GM12878 (cell line): Measurements from ENCODE around the gene BORCS5. TPM values are rescaled to one million over a fixed set of nuclear protein-coding genes. Genes with fewer than 3 reads are reported as not detected.

Experiments
- ATAC-seq: fragments of 200-7000 bp; cut with Tn5 transposase; 3 replicates; pipeline ENCODE4 v1.9.1; 2020; ENCODE audit warnings: mild to moderate bottlenecking, moderate library complexity
- BruUV-seq: library from RNA; stranded (reverse); fragments of 400-500 nt; replicated peaks from 2 replicates; lab custom pipeline; 2021; lab: Mats Ljungman, UMichigan
- CTCF ChIA-PET: fragments of 300-600 bp; sonication (Branson Sonifier 250); formaldehyde crosslinking; extraction: SDS; loops from one replicate; lab custom pipeline; 2021; ENCODE audit warnings: inconsistent platforms; lab: Yijun Ruan, JAX
- POLR2A ChIA-PET: fragments of 350-600 bp; formaldehyde crosslinking; extraction: SDS; loops from one replicate; lab custom pipeline; 2021; ENCODE audit warnings: inconsistent platforms; lab: Charles Lee
- RAD21 ChIA-PET: fragments of 300-600 bp; sonication (Branson Sonifier 250); formaldehyde crosslinking; loops from one replicate; lab custom pipeline; 2023; ENCODE audit warnings: antibody characterized with exemption; ENCODE audit not compliant: unreplicated experiment; lab: Charles Lee
- SMC1A ChIA-PET: fragments of 300-600 bp; sonication (Branson Sonifier 250); formaldehyde crosslinking; loops from one replicate; lab custom pipeline; 2023; ENCODE audit not compliant: unreplicated experiment, uncharacterized antibody; lab: Charles Lee
- DNase-seq: peaks from one replicate; pipeline ENCODE4 v3.0.0-alpha.2; 2011; ENCODE audit warnings: low read depth, low spot score
- FAIRE-seq: peaks from 3 replicates; lab custom pipeline; 2011; peaks lifted over from hg19 to GRCh38; lab: Jason Lieb, UNC
- H2AFZ ChIP-seq: 2 replicates; pipeline ENCODE4 v1.6.0; 2011; ENCODE audit warnings: low read depth, low read length, control low read depth; ENCODE audit not compliant: control insufficient read depth
- H3K27ac ChIP-seq: 2 replicates; pipeline ENCODE4 v1.5.1; 2011; ENCODE audit warnings: control low read depth; ENCODE audit not compliant: control insufficient read depth, insufficient read depth
- H3K27me3 ChIP-seq, 2 experiments: replicated peaks in 1 of 2; 2 replicates each; pipeline versions ENCODE4 v1.6.0 to v1.6.1; 2011; ENCODE audit warnings: low read length in 1 of 2; ENCODE audit not compliant: control insufficient read depth in 2 of 2, insufficient read depth in 2 of 2
- H3K36me3 ChIP-seq, 2 experiments: 2 replicates each; pipeline ENCODE4 v1.5.1; 2011; ENCODE audit warnings: low read length in 1 of 2; ENCODE audit not compliant: control insufficient read depth in 2 of 2, insufficient read depth in 2 of 2
- H3K4me1 ChIP-seq: 2 replicates; pipeline ENCODE4 v1.6.1; 2011; ENCODE audit warnings: mild to moderate bottlenecking, low read length, moderate library complexity, mixed read lengths; ENCODE audit not compliant: control insufficient read depth, insufficient read depth
- H3K4me2 ChIP-seq: 2 replicates; pipeline ENCODE4 v1.6.0; 2011; ENCODE audit warnings: control low read depth; ENCODE audit not compliant: control insufficient read depth, insufficient read depth
- H3K4me3 ChIP-seq: fragments of 200-600 bp; sonication (generic); 2 replicates; pipeline ENCODE4 v1.5.1; 2016
- H3K79me2 ChIP-seq: 2 replicates; pipeline ENCODE4 v1.6.0; 2011; ENCODE audit warnings: low read length; ENCODE audit not compliant: control insufficient read depth, insufficient read depth
- H3K9ac ChIP-seq: 2 replicates; pipeline ENCODE4 v1.8.0; 2011; ENCODE audit warnings: low read length, control low read depth, mixed read lengths; ENCODE audit not compliant: control insufficient read depth, insufficient read depth
- H3K9me3 ChIP-seq: replicated peaks from 3 replicates; pipeline ENCODE4 v1.5.1; 2011; ENCODE audit warnings: mild to moderate bottlenecking, low read length; ENCODE audit not compliant: control insufficient read depth, insufficient read depth
- H4K20me1 ChIP-seq: 2 replicates; pipeline ENCODE4 v1.6.0; 2011; ENCODE audit not compliant: control insufficient read depth, insufficient read depth
- BRCA1 ChIP-seq: IDR thresholded peaks from 2 replicates; pipeline ENCODE4 v1.6.1; 2011; ENCODE audit warnings: low read depth, low read length, improper control_type of control experiment
- DPF2 ChIP-seq: fragments of 450-650 bp; IDR thresholded peaks from 2 replicates; pipeline ENCODE4 v1.6.1; 2017; ENCODE audit warnings: mild to moderate bottlenecking
- EED ChIP-seq: sonication (generic); IDR thresholded peaks from 2 replicates; pipeline ENCODE4 v1.6.1; 2016; ENCODE audit warnings: antibody characterized with exemption, low read depth
- HDAC2 ChIP-seq: fragments of 200-600 bp; sonication (generic); IDR thresholded peaks from 2 replicates; pipeline ENCODE4 v1.6.1; 2017
- HDAC6 ChIP-seq: fragments of 200-600 bp; sonication (generic); IDR thresholded peaks from one replicate; pipeline ENCODE4 v1.8.0; 2017; ENCODE audit warnings: antibody characterized with exemption; ENCODE audit not compliant: unreplicated experiment
- HSF1 ChIP-seq: fragments of 150-350 bp; IDR thresholded peaks from 2 replicates; pipeline ENCODE4 v1.6.1; 2014; ENCODE audit warnings: mild to moderate bottlenecking, low read depth, low read length
- ZNF384 ChIP-seq: IDR thresholded peaks from 2 replicates; pipeline ENCODE4 v1.6.1; 2012; ENCODE audit warnings: low read depth, mild to moderate bottlenecking, low read length, improper control_type of control experiment, borderline replicate concordance
- WGBS: methylation state at CpG from one replicate; pipeline ENCODE4 v1.1.6; 2016; ENCODE audit warnings: low lambda C conversion rate; ENCODE audit not compliant: insufficient replicate concordance, insufficient coverage; ENCODE audit errors: missing lambda C conversion rate; 5-methylcytosine and 5-hydroxymethylcytosine counted together
- in situ Hi-C: fragments of 300-500 bp; cut with MboI; formaldehyde crosslinking; loops from 9 replicates; pipeline ENCODE4 v1.14.3; 2018; ENCODE audit warnings: mixed read lengths
- intact Hi-C: fragments of 100-400 bp; cut with micrococcal nuclease; formaldehyde crosslinking; loops from one replicate; pipeline ENCODE4 v1.14.2; 2022; ENCODE audit not compliant: unreplicated experiment
- polyA plus RNA-seq, 11 experiments: library from polyadenylated mRNA; depleted of rRNA in 4 of 11; unstranded in 6 of 11; stranded (reverse) in 5 of 11; fragments of >200 nt; fragmentation: Nextera tagmentation in 4 of 11; fragmentation: Illumina TruSeq in 1 of 11; extraction: Ambion mirVana in 4 of 11; extraction: Trizol in 1 of 11; gene quantifications; 1 replicate in 1 of 11; 2 replicates in 10 of 11; pipeline versions ENCODE4 v1.2.1 to v1.2.3, GENCODE V29; 2011 to 2016; ENCODE audit warnings: inconsistent platforms in 2 of 11, missing spikeins in 2 of 11, low read depth in 1 of 11
- total RNA-seq, 4 experiments: library from RNA; depleted of rRNA in 3 of 4; stranded (reverse); fragments of >200 nt in 3 of 4; fragmentation: Illumina TruSeq in 1 of 4; extraction: Trizol in 1 of 4; gene quantifications; 2 replicates each; pipeline versions ENCODE4 v1.2.1 to v1.2.3, GENCODE V29; 2013 to 2021

BORCS5 gene
- total and polyA plus RNA-seq, 10 of the 15 experiments (the other 5 are each of a cell fraction or from before 2014, with no cell fraction given) = 1.4 to 39.7 (median 16.1) TPM

GRCh38 chr12:12323118-12323517 is 33.8 kb upstream of the BORCS5 start (continued):
- TF ChIP-seq BRCA1 = no peak

DNA sequence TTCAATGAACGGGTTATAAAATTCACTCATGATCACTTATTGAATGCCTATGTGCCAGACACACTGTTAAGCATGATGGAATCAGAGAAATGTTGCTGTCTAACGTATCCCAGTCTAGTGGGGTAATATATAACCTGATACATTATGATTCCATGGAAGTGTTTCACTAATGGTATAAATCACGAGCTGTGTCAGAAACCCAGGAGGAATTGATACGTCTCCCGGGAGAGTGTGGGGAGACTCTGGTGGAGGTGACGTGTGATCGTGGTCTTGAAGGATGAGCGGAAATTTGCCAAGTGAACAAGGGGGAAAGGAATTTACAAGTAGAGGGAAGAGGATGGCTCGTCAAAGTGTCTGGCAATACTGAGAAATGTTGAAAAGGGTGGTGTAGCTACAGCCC is 33.3 kb upstream of the BORCS5 start:
- no peak for DNase-seq

GRCh38 chr12:12326262-12326661 is 30.6 kb upstream of the BORCS5 start:
- ChIA-PET CTCF (interaction anchor here (0.6 to 14.9 kb wide), 11 partner anchors 9 to 289 kb away, joined by 3 to 214 read pairs (median 11); partner anchors contain the start of gene BCL2L14), SMC1A (interaction anchor here (0.7 to 8.7 kb wide), 5 partner anchors 14 to 1098 kb away, joined by 3 to 112 read pairs (median 3); no protein-coding TSS in a partner anchor), RAD21 (interaction anchor here (1.1 to 5.6 kb wide), 2 partner anchors 243 to 745 kb away, joined by 5 to 58 read pairs; no protein-coding TSS in a partner anchor), POLR2A (no interaction called here)
- BruUV-seq = no TSS peak
- Histone ChIP-seq H3K27ac (no peak overlapping the region), H3K4me3 (no peak overlapping the region), H3K36me3 (no peaks in the 10 kb centered on the region), H3K27me3 (no peaks in the 10 kb centered on the region), H3K4me1 (no peaks in the 10 kb centered on the region), H3K9me3 (no peaks in the 10 kb centered on the region), H3K4me2 (no peak overlapping the region), H4K20me1 (no peaks in the 10 kb centered on the region), H3K9ac (no peak overlapping the region), H3K79me2 (no peaks in the 10 kb centered on the region), H2AFZ (no peak overlapping the region)
- ATAC-seq = no peak
- in situ Hi-C loops = loop anchor here (10.0 kb wide), 1 partner anchor 741 kb away; no protein-coding TSS in a partner anchor
- WGBS = 95% methylated on average over 1 of the region's 3 CpGs
- no peak for FAIRE-seq
- TF ChIP-seq HDAC2 (no peak), HDAC6 (no peak), ZNF384 (no peak), HSF1 (no peak)
- intact Hi-C loops = loop anchor here (2.0 to 10.0 kb wide), 4 partner anchors 104 to 289 kb away; no protein-coding TSS in a partner anchor
- no peak for DNase-seq

More for the DNA sequence above, 33.3 kb upstream of the BORCS5 start:
- no peak overlapping the region for H2AFZ ChIP-seq
- RAD21 ChIA-PET = no interaction called here
- H3K9me3 ChIP-seq = no peaks in the 10 kb centered on the region
- H3K9ac ChIP-seq = no peak overlapping the region
- in situ Hi-C loops (loop anchor here (10.0 kb wide), 1 partner anchor 739 kb away; no protein-coding TSS in a partner anchor), intact Hi-C loops (loop anchor here (10.0 kb wide), 1 partner anchor 149 kb away; no protein-coding TSS in a partner anchor)
- no peaks in the 10 kb centered on the region for H4K20me1 ChIP-seq
- H3K4me2 ChIP-seq = no peak overlapping the region
- CTCF ChIA-PET = interaction anchor here (3.0 to 14.9 kb wide), 2 partner anchors 12 to 239 kb away, joined by 14 to 214 read pairs; no protein-coding TSS in a partner anchor
- ATAC-seq (no peak), FAIRE-seq (no peak)
- no peaks in the 10 kb centered on the region for H3K4me1 ChIP-seq
- no peak overlapping the region for H3K4me3 ChIP-seq
- 66% methylated on average over 9 of the region's 9 CpGs for WGBS
- POLR2A ChIA-PET = no interaction called here
- no peaks in the 10 kb centered on the region for H3K27me3 ChIP-seq
- H3K36me3 ChIP-seq = no peaks in the 10 kb centered on the region
- BruUV-seq = no TSS peak
- no peaks in the 10 kb centered on the region for H3K79me2 ChIP-seq
- TF ChIP-seq ZNF384 = no peak
- TF ChIP-seq EED = no peak
- TF ChIP-seq DPF2 = no peak
- TF ChIP-seq, all 136 proteins: peak for 0
- SMC1A ChIA-PET = interaction anchor here (2.0 to 8.7 kb wide), 2 partner anchors 10 to 239 kb away, joined by 5 to 112 read pairs; no protein-coding TSS in a partner anchor
- no peak overlapping the region for H3K27ac ChIP-seq
